ENCODE data around the gene MYT1. TPM values are rescaled to one million over a fixed set of nuclear protein-coding genes. Genes with fewer than 3 reads are reported as not detected.

MYT1 gene
- total and polyA plus RNA-seq, 2 of the 13 experiments (the other 11 are each of a cell fraction or from before 2014, with no cell fraction given): 0.58 to 2.5 TPM

GRCh38 chr20:64192406-64192805 lies 28.2 kb downstream of the MYT1 start (continued):
- TF ChIP-seq ZBTB37 (CRISPR knock-in tag; IDR thresholded peaks at IDR 0.05): no peak
- no peak for TF ChIP-seq ZNF546 (CRISPR knock-in tag; conservative IDR thresholded peaks at IDR 0.05)
- TF ChIP-seq ZNF430 (CRISPR knock-in tag; IDR thresholded peaks at IDR 0.05): 0 out of 2 replicates have a peak, but pooled peaks have one; percentile 53
- peak; percentile 78; the same call in 2 of the 3 replicates for TF ChIP-seq MXI1 (IDR thresholded peaks at IDR 0.05; ENCODE audit: borderline replicate concordance, low read depth, low read length)
- peak; percentile 59; the same call in 1 of the 2 replicates for TF ChIP-seq ZNF12 (CRISPR knock-in tag; IDR thresholded peaks at IDR 0.05)
- peak; percentile 81 for TF ChIP-seq NFKBIZ (CRISPR knock-in tag; IDR thresholded peaks at IDR 0.05)
- no peak for TF ChIP-seq TEF (CRISPR knock-in tag; IDR thresholded peaks at IDR 0.05)
- no peak for TF ChIP-seq SALL2 (CRISPR knock-in tag; IDR thresholded peaks at IDR 0.05)
- peak; percentile 90 for TF ChIP-seq TGIF2 (CRISPR knock-in tag; IDR thresholded peaks at IDR 0.05)
- TF ChIP-seq MZF1 (CRISPR knock-in tag; IDR thresholded peaks at IDR 0.05; ENCODE audit: borderline replicate concordance): no peak
- TF ChIP-seq SRSF9 (IDR thresholded peaks at IDR 0.05; ENCODE audit: borderline replicate concordance, insufficient read depth, low read depth, low read length, poor library complexity, severe bottlenecking): no peak
- TF ChIP-seq ZNF281 (CRISPR knock-in tag; IDR thresholded peaks at IDR 0.05; ENCODE audit: borderline replicate concordance): peak; percentile 69; the same call in 1 of the 2 replicates
- TF ChIP-seq ZNF580 (CRISPR knock-in tag; IDR thresholded peaks at IDR 0.05; ENCODE audit: borderline replicate concordance, low read depth): peak; percentile 52; the same call in 1 of the 2 replicates
- no peak for TF ChIP-seq DRAP1 (CRISPR knock-in tag; IDR thresholded peaks at IDR 0.05)
- TF ChIP-seq ZNF775 (CRISPR knock-in tag; IDR thresholded peaks at IDR 0.05; ENCODE audit: borderline replicate concordance): no peak
- TF ChIP-seq DNMT3B (CRISPR knock-in tag; conservative IDR thresholded peaks at IDR 0.05): no peak
- TF ChIP-seq SMC3 (IDR thresholded peaks at IDR 0.05; ENCODE audit: low read length): no peak
- no peak for TF ChIP-seq DZIP1 (CRISPR knock-in tag; IDR thresholded peaks at IDR 0.05)
- peak; percentile 58 for TF ChIP-seq RXRB (CRISPR knock-in tag; IDR thresholded peaks at IDR 0.05; ENCODE audit: borderline replicate concordance)
- TF ChIP-seq KDM1A (CRISPR knock-in tag; IDR thresholded peaks at IDR 0.05): no peak
- TF ChIP-seq ETS1 (CRISPR knock-in tag; IDR thresholded peaks at IDR 0.05): no peak

All from HepG2 (cell line).